ENCODE measurements around the gene SEMA3E.

Gene SEMA3E

GRCh38 chr7:83640731-83641537 is 8.0 kb downstream of the SEMA3E start:
- no peak for DNase-seq (ENCODE audit: low read depth)

GRCh38 chr7:83640240-83640639 is 8.7 kb downstream of the SEMA3E start:
- DNase-seq (ENCODE audit: low read depth) = no peak

GRCh38 chr7:83633516-83633915 is 15.4 kb downstream of the SEMA3E start:
- DNase-seq (ENCODE audit: low read depth) = no peak

GRCh38 chr7:83629117-83629880 is 19.6 kb downstream of the SEMA3E start:
- DNase-seq (ENCODE audit: low read depth) = no peak

- no peak for DNase-seq (ENCODE audit: low read depth)
Observed at GRCh38 chr7:83617858-83618257, 31.1 kb downstream of the SEMA3E start.

GRCh38 chr7:83614112-83614511 is 34.8 kb downstream of the SEMA3E start:
- DNase-seq (ENCODE audit: low read depth) = no peak

- no peak for DNase-seq (ENCODE audit: low read depth)
Observed at GRCh38 chr7:83613232-83613631, 35.7 kb downstream of the SEMA3E start.

GRCh38 chr7:83611776-83612175 is 37.2 kb downstream of the SEMA3E start:
- DNase-seq (ENCODE audit: low read depth) = no peak

GRCh38 chr7:83610649-83611304 is 38.2 kb downstream of the SEMA3E start:
- DNase-seq (ENCODE audit: low read depth) = no peak

- no peak for DNase-seq (ENCODE audit: low read depth)
Observed at GRCh38 chr7:83608716-83609115, 40.2 kb downstream of the SEMA3E start.

- DNase-seq (ENCODE audit: low read depth) = no peak
Observed at GRCh38 chr7:83603649-83604048, 45.3 kb downstream of the SEMA3E start.

- no peak for DNase-seq (ENCODE audit: low read depth)
Observed at GRCh38 chr7:83599131-83599530, 49.8 kb downstream of the SEMA3E start.

GRCh38 chr7:83593921-83594475 is 54.9 kb downstream of the SEMA3E start:
- DNase-seq (ENCODE audit: low read depth) = no peak

- peak; percentile 1 for DNase-seq (ENCODE audit: low read depth)
Observed at GRCh38 chr7:83588602-83589240, 60.2 kb downstream of the SEMA3E start.

- no peak for DNase-seq (ENCODE audit: low read depth)
Observed at GRCh38 chr7:83586281-83586680, 62.7 kb downstream of the SEMA3E start.

- no peak for DNase-seq (ENCODE audit: low read depth)
Observed at GRCh38 chr7:83581667-83582435, 67.1 kb downstream of the SEMA3E start.

- DNase-seq (ENCODE audit: low read depth) = peak; percentile 1
Observed at GRCh38 chr7:83579740-83580139, 69.2 kb downstream of the SEMA3E start.

GRCh38 chr7:83575436-83575835 is 73.5 kb downstream of the SEMA3E start:
- no peak for DNase-seq (ENCODE audit: low read depth)

GRCh38 chr7:83574616-83575015 is 74.3 kb downstream of the SEMA3E start:
- DNase-seq (ENCODE audit: low read depth) = no peak

GRCh38 chr7:83562960-83563359 is 86.0 kb downstream of the SEMA3E start:
- no peak for DNase-seq (ENCODE audit: low read depth)

GRCh38 chr7:83562289-83562688 is 86.7 kb downstream of the SEMA3E start:
- no peak for DNase-seq (ENCODE audit: low read depth)
